Mesothelial cell of epicardium (in vitro differentiated cells): ENCODE data around the gene LIF. TPM values are rescaled to one million over a fixed set of nuclear protein-coding genes. Genes with fewer than 3 reads are reported as not detected.

Experiments
- DNase-seq, 2 experiments: peaks; one replicate each; pipeline ENCODE4 v3.0.0; 2021; ENCODE audit warnings: low spot score in 2 of 2; ENCODE audit not compliant: unreplicated experiment in 2 of 2
- H3K27ac Mint-ChIP-seq: 2 replicates; pipeline ENCODE4 v1.8.0; 2021; ENCODE audit warnings: mixed read lengths
- H3K27me3 Mint-ChIP-seq: 2 replicates; pipeline ENCODE4 v1.8.0; 2021; ENCODE audit warnings: low read depth, mixed read lengths
- H3K36me3 Mint-ChIP-seq: 2 replicates; pipeline ENCODE4 v1.8.0; 2021; ENCODE audit warnings: mixed read lengths
- H3K4me1 Mint-ChIP-seq: 2 replicates; pipeline ENCODE4 v1.8.0; 2021; ENCODE audit warnings: mixed read lengths
- H3K4me3 Mint-ChIP-seq: 2 replicates; pipeline ENCODE4 v1.8.0; 2021; ENCODE audit warnings: mild to moderate bottlenecking, moderate library complexity, mixed read lengths
- H3K9me3 Mint-ChIP-seq: 2 replicates; pipeline ENCODE4 v1.8.0; 2021; ENCODE audit warnings: mixed read lengths
- total RNA-seq: library from RNA; stranded (reverse); gene quantifications from 3 replicates; pipeline ENCODE4 v1.2.1, GENCODE V29; 2021
- TF ChIP-seq, protein P1 (sequence below): fragments of 200-600 bp; sonication (generic); IDR thresholded peaks from one replicate; pipeline ENCODE4 v1.5.0; 2021; ENCODE audit warnings: antibody characterized with exemption; ENCODE audit not compliant: unreplicated experiment

The LIF gene
- total RNA-seq, 1 donor from 2014 or later: 15.8 TPM

DNA sequence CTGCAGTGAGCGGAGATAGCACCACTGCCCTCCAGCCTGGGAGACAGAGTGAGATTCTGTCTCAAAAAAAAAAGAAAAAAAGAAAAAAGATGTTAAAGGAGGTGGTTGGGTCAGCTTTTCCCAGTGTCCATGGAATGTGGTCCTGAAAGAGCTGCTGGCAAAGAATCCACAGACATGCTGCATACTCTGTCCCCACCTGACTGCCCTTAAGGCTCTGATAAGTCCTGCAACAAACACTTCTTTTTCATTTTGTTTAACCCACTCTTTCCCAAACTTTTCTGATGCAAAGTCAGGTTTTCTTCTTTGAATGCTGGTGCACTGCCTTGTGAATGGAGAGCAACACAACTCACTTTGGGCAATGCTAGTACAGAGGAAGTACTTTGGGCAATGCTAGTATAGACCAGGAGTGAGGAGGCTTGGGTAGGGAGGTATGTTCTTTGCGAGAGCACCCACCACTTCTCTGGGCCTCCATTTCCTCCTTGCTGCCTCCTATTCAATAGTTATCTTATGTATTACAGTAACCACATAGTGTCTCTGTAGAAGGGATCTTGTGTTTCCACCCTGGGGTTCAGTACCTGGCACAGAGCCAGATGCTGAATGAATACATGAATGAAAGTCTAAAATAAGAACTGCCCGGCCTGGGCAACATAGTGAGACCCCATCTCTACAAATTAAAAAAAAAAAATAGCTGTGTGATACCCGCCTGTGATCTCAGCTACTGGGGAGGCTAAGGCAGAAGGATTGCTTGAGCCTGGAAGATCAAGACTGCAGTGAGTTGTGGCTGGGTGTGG, 18.9 kb downstream of the LIF start:
- Mint-ChIP-seq H3K4me3 (no peak overlapping the region), H3K27me3 (no peaks in the 10 kb centered on the region), H3K36me3 (no peaks in the 10 kb centered on the region), H3K9me3 (peaks cover 4% of the 10 kb centered on the region), H3K27ac (no peak overlapping the region), H3K4me1 (peaks cover 25% of the 10 kb centered on the region)
- TF ChIP-seq, protein P1, sequence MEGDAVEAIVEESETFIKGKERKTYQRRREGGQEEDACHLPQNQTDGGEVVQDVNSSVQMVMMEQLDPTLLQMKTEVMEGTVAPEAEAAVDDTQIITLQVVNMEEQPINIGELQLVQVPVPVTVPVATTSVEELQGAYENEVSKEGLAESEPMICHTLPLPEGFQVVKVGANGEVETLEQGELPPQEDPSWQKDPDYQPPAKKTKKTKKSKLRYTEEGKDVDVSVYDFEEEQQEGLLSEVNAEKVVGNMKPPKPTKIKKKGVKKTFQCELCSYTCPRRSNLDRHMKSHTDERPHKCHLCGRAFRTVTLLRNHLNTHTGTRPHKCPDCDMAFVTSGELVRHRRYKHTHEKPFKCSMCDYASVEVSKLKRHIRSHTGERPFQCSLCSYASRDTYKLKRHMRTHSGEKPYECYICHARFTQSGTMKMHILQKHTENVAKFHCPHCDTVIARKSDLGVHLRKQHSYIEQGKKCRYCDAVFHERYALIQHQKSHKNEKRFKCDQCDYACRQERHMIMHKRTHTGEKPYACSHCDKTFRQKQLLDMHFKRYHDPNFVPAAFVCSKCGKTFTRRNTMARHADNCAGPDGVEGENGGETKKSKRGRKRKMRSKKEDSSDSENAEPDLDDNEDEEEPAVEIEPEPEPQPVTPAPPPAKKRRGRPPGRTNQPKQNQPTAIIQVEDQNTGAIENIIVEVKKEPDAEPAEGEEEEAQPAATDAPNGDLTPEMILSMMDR: no peak
- no peak for DNase-seq

DNA sequence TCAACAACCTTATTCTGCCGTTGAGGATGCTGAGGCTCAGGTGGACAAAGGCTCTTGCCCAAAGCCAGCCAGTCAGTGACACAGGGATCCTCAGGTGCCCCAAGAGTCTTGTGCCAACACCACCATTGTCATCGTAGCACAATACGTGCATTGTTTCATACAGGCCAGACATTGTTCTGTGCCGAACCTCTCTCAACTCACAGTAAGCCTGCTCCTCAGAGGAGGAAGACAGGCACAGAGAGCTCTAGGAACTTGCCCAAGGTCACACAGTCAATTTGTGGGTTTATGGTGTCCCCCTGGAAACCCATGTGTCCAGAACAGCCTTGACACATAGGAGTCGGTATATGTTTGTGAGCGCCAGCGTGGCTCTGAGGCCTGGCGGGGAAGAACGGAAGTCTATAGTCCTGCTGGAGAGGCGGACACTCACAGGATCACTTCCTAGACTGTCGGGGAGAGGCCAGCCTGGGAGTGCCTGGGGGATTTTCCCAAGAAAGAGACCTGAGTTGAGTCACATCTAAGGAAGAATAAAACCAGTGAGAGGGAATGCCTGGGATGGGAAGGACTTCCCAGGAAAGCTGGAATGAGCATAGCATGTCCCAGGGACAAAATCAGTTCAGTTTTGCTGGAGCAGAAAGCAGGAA, 20.2 kb downstream of the LIF start:
- H3K4me3 Mint-ChIP-seq: no peak overlapping the region
- peak overlapping the region; percentile 39 for H3K27ac Mint-ChIP-seq
- no peaks in the 10 kb centered on the region for H3K27me3 Mint-ChIP-seq
- H3K9me3 Mint-ChIP-seq: peaks cover 4% of the 10 kb centered on the region
- DNase-seq: no peak
- peaks cover 20% of the 10 kb centered on the region for H3K4me1 Mint-ChIP-seq
- no peaks in the 10 kb centered on the region for H3K36me3 Mint-ChIP-seq
- TF ChIP-seq, protein P1: no peak

DNA sequence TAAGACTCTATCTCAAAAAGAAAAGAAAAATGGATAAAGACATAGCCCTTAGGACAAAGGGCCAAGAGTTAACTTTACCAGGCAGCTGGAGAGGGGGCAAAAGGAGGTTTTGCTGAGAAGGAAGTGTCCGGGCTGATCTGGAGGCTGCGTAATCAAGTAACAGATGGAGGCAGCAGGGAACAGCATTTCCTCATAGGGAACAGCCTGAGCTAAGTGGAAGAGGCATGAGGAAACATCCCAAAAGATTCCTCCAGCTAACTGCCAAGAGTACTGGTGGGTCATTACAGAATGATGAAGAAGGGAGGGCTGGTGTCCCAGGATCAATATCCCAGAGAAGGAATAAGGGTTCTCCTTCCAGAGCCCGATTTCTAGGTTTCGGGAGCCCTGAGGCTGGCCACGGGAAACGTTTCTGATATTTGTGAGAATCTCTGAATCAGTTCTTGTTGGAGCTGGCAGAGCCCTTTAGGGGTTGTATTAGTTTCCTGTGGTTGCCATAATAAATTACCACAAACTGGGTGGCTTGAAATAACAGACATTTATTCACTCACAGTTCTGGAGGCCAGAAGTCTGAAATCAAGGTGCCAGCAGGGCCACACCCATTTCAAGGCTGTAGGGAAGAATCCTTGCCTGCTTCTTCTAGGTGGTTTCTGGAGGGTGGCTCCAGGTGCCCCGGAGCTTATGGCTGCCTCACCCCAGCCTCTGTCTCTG, 21.2 kb downstream of the LIF start:
- DNase-seq: no peak
- no peak overlapping the region for H3K4me3 Mint-ChIP-seq
- peaks cover 20% of the 10 kb centered on the region for H3K4me1 Mint-ChIP-seq
- H3K36me3 Mint-ChIP-seq: no peaks in the 10 kb centered on the region
- no peak overlapping the region for H3K27ac Mint-ChIP-seq
- TF ChIP-seq, protein P1: no peak
- H3K27me3 Mint-ChIP-seq: no peaks in the 10 kb centered on the region
- H3K9me3 Mint-ChIP-seq: peaks cover 4% of the 10 kb centered on the region

DNA sequence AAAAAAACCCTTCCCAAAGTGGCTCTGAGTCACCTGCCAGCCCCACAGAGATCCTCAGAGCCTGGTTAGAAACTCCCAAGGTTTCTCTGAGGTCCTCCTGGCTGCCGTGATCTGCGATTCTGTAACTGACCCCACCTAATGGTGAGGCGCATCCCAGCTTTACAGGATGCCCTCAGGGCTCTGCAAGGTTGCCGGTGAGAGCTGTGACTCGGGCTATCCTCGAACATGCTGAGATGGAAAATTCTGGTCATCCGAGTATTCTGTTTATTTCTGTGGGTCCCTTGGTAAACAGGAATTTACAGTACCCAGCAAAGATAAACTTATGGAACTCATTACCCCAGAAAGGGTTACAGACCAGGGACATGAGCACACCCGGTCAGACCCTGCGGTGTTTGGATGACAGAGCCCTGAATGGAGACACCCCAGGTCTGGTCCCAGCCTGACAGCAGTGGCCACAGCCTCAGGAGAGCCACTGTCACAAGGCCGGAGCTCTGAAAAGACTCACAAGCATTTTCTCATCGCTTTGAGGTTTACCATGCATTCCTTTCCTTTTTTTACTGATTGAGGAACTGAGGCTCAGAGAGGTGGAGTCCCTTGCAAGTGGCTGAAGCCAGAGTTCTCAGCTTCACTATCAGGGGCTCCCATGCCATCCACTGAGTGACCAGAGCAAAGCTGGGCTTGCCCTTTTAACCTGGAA, 22.2 kb downstream of the LIF start:
- Mint-ChIP-seq H3K27me3 (no peaks in the 10 kb centered on the region), H3K36me3 (no peaks in the 10 kb centered on the region), H3K4me1 (peaks cover 19% of the 10 kb centered on the region), H3K27ac (peak overlapping the region; percentile 77), H3K4me3 (no peak overlapping the region), H3K9me3 (peaks cover 4% of the 10 kb centered on the region)
- TF ChIP-seq, protein P1: no peak
- no peak for DNase-seq

DNA sequence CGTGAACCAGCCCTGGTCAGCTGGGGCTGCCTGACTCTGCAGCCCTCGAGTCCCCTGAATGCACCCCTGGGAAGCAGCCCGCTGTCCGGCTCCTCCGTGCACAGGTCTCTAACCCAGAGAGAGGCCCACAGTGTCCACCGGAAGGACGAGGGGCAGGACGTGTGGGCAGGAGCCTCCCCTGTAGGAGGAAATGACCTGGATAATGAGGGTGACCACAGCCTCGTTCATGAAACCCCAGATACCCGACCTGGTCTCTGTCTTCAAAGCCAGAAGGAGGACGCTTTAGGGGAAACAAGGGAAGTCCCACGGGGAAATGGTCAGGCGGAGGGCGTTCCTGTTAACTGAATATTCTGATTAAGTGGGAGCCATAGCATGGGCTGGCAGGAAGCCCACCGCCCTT, 23.3 kb downstream of the LIF start:
- peaks cover 4% of the 10 kb centered on the region for H3K9me3 Mint-ChIP-seq
- no peaks in the 10 kb centered on the region for H3K27me3 Mint-ChIP-seq
- no peaks in the 10 kb centered on the region for H3K36me3 Mint-ChIP-seq
- H3K4me1 Mint-ChIP-seq: peaks cover 17% of the 10 kb centered on the region
- no peak overlapping the region for H3K4me3 Mint-ChIP-seq
- TF ChIP-seq, protein P1: no peak
- peak overlapping the region; percentile 66 for H3K27ac Mint-ChIP-seq
- no peak for DNase-seq
